Calu3 (cell line): Measurements from ENCODE around the gene ITPK1. TPM values are rescaled to one million over a fixed set of nuclear protein-coding genes. Genes with fewer than 3 reads are reported as not detected.

Source experiments
- BruUV-seq: library from RNA; stranded (reverse); fragments of 400-500 nt; replicated peaks from 2 replicates; lab custom pipeline; 2021; lab: Mats Ljungman, UMichigan
- CTCF ChIA-PET: fragments of 300-600 bp; sonication (Branson Sonifier 250); formaldehyde crosslinking; loops from one replicate; lab custom pipeline; 2022; ENCODE audit warnings: antibody characterized with exemption; lab: Charles Lee
- DNase-seq: peaks from one replicate; pipeline ENCODE4 v3.0.0; 2022
- H3K27ac Mint-ChIP-seq: one replicate; pipeline ENCODE4 v1.8.0; 2022; ENCODE audit warnings: mixed read lengths; ENCODE audit not compliant: unreplicated experiment
- H3K27me3 Mint-ChIP-seq: one replicate; pipeline ENCODE4 v1.8.0; 2022; ENCODE audit warnings: mixed read lengths; ENCODE audit not compliant: unreplicated experiment
- H3K36me3 Mint-ChIP-seq: one replicate; pipeline ENCODE4 v1.8.0; 2022; ENCODE audit warnings: mild to moderate bottlenecking, moderate library complexity, mixed read lengths; ENCODE audit not compliant: insufficient read depth, unreplicated experiment
- H3K4me1 Mint-ChIP-seq: one replicate; pipeline ENCODE4 v1.8.0; 2022; ENCODE audit warnings: mild to moderate bottlenecking, low read depth, mixed read lengths; ENCODE audit not compliant: unreplicated experiment
- H3K4me3 Mint-ChIP-seq: one replicate; pipeline ENCODE4 v1.8.0; 2022; ENCODE audit warnings: mild to moderate bottlenecking, low read depth, moderate library complexity, mixed read lengths; ENCODE audit not compliant: unreplicated experiment
- H3K9me3 Mint-ChIP-seq: one replicate; pipeline ENCODE4 v1.8.0; 2022; ENCODE audit warnings: low read depth, mixed read lengths; ENCODE audit not compliant: unreplicated experiment
- CTCF ChIP-seq: fragments of 200-600 bp; IDR thresholded peaks from one replicate; pipeline ENCODE4 v1.8.0; 2022; ENCODE audit warnings: antibody characterized with exemption; ENCODE audit not compliant: unreplicated experiment
- intact Hi-C: fragments of 100-400 bp; cut with micrococcal nuclease; formaldehyde crosslinking; loops from one replicate; pipeline ENCODE4 v1.10.0; 2022; ENCODE audit not compliant: unreplicated experiment
- total RNA-seq: library from RNA; stranded (reverse); gene quantifications from 2 replicates; pipeline ENCODE4 v1.2.3, GENCODE V29; 2022

Gene ITPK1
- total RNA-seq, 1 experiment from 2014 or later = 94.3 TPM

DNA sequence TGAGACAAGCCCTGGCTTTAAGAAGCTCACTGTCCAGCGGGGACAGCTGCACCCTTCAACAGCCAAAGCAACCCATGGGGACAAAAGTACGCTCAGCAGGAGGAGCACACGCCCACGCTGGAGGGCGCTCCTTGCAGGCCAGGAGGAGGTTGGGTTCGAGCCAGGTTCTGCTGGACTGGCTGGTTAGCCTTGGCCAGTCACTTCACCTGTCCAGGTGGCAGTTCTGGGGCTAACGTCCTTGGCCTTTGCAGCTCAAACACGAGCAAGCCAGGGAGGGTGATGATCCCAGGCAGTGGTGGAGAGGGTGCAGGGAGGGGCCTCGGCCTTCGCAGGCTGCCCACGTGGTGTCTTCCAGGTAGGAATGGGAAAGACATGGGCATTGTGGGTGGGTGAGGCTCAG lies 179.6 kb downstream of the ITPK1 start:
- BruUV-seq = no TSS peak
- no peak for TF ChIP-seq CTCF
- CTCF ChIA-PET = no interaction called here
- Mint-ChIP-seq H3K27me3 (no peaks in the 10 kb centered on the region), H3K27ac (no peak overlapping the region), H3K4me1 (no peaks in the 10 kb centered on the region), H3K9me3 (no peaks in the 10 kb centered on the region), H3K36me3 (peaks cover 20% of the 10 kb centered on the region), H3K4me3 (no peak overlapping the region)
- DNase-seq = no peak
- intact Hi-C loops = no loop called here

DNA sequence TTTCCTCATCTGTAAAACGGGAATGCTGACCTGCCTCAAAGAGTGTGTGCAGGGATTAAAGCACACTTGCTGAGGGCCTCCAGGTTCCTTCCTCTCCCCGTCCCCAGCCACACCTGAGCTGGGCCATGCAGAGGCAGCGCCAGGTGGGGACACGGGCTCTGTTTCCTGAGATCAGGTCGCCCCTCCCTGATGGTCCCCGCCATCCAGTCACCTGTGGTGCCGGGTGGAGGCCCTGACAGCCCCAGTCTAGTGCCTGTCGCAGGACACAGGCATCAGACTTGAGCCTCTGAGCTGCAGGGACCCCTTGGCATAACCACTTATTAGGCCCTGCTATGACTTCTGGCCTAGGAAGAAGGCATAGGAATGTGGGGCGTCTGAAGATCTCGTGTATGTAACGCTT lies 180.3 kb downstream of the ITPK1 start:
- Mint-ChIP-seq H3K36me3 (peaks cover 20% of the 10 kb centered on the region), H3K4me1 (no peaks in the 10 kb centered on the region), H3K27me3 (no peaks in the 10 kb centered on the region), H3K27ac (no peak overlapping the region), H3K4me3 (no peak overlapping the region), H3K9me3 (no peaks in the 10 kb centered on the region)
- CTCF ChIA-PET = no interaction called here
- TF ChIP-seq CTCF = no peak
- intact Hi-C loops = no loop called here
- DNase-seq = no peak
- no TSS peak for BruUV-seq

DNA sequence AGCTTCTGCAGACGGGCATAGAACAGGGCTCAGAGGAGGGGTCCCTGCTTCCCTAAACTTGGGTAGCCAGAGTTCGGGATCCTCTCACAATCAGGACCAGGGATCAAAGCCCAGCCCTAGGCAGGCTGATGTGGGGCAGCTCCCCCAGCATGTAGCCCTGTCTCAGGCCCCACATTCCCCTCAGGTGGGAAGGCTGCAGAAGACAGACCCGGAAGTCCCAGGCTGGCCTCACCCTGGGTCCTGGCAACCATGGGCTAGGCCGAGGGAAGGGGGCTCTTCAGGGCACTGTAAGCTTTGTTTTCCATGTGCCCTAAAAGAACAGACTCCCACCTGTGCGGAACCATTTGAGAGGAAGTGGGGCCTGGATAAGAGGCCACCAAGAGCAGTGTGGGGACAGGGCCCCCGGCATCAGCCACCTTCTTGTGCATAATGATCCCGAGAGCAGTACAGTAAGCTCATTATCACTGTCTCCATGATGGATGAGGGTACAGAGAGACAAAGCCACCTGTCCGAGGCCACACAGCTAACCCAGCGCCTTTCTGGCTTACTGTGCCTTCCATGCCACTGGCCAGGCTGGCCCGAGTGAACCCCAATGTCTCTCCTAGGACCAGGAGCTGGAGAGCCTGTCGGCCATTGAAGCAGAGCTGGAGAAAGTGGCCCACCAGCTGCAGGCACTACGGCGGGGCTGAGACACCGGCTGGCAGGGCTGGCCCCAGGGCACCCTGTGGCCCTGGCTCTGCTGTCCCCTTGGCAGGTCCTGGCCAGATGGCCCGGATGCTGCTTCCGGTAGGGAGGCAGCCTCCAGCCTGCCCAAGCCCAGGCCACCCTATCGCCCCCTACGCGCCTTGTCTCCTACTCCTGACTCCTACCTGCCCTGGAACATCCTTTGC lies 181.3 kb downstream of the ITPK1 start:
- Mint-ChIP-seq H3K27me3 (no peaks in the 10 kb centered on the region), H3K9me3 (no peaks in the 10 kb centered on the region), H3K27ac (no peak overlapping the region), H3K36me3 (peaks cover 20% of the 10 kb centered on the region), H3K4me1 (no peaks in the 10 kb centered on the region), H3K4me3 (no peak overlapping the region)
- no peak for TF ChIP-seq CTCF
- intact Hi-C loops = no loop called here
- BruUV-seq = no TSS peak
- no peak for DNase-seq
- CTCF ChIA-PET = interaction anchor here (0.5 kb wide), 1 partner anchor 929 kb away, joined by 4 read pairs; no protein-coding TSS in a partner anchor

DNA sequence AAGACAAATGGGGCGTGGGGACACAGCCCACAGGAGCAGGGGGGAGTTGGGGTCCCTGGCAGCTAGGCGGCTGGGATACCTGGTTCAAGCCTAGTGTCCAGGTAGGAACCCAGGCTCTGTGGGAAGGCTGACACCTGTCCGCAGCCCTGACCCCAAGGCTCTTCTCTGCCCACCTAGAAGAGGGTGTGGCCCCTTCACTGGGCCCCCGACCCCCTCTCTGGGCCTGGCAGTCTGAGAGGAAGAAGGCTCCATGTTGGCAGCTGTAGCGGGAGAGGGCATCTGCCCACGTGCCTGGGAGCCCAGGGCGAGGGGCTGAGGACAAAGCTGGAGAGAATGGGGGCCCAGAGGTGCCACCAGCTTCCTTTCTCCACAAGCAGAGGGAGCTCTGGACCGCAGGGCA lies 182.2 kb downstream of the ITPK1 start:
- CTCF ChIA-PET = no interaction called here

More for the DNA sequence above, 182.2 kb downstream of the ITPK1 start:
- Mint-ChIP-seq H3K4me3 (no peak overlapping the region), H3K27ac (no peak overlapping the region), H3K36me3 (peaks cover 20% of the 10 kb centered on the region), H3K9me3 (no peaks in the 10 kb centered on the region), H3K4me1 (no peaks in the 10 kb centered on the region), H3K27me3 (no peaks in the 10 kb centered on the region)
- BruUV-seq = no TSS peak
- intact Hi-C loops = no loop called here
- DNase-seq = no peak
- TF ChIP-seq CTCF = no peak
